H1 (cell line): Measurements from ENCODE around the gene GGT7. TPM values are rescaled to one million over a fixed set of nuclear protein-coding genes. Genes with fewer than 3 reads are reported as not detected.

Experiments used
- CTCF ChIA-PET: fragments of 300-600 bp; sonication (Branson Sonifier 250); formaldehyde crosslinking; loops from one replicate; lab custom pipeline; 2021; ENCODE audit not compliant: partially characterized antibody; lab: Charles Lee
- POLR2A ChIA-PET: fragments of 300-600 bp; sonication (Branson Sonifier 250); formaldehyde crosslinking; loops from one replicate; lab custom pipeline; 2021; ENCODE audit warnings: inconsistent platforms; ENCODE audit not compliant: partially characterized antibody; lab: Charles Lee
- DNase-seq, 2 experiments: peaks; one replicate each; pipeline versions ENCODE4 v3.0.0 to v3.0.0-alpha.2; 2010 to 2022; ENCODE audit warnings: low spot score in 2 of 2, low read depth in 1 of 2, mixed read lengths in 1 of 2
- FAIRE-seq: peaks from 2 replicates; lab custom pipeline; 2011; peaks lifted over from hg19 to GRCh38; lab: Jason Lieb, UNC
- H2AFZ ChIP-seq: 2 replicates; pipeline ENCODE4 v1.8.1; 2012; ENCODE audit warnings: low read length, inconsistent platforms
- H2AK5ac ChIP-seq: 2 replicates; pipeline ENCODE4 v1.6.1; 2013; ENCODE audit warnings: low read depth, low read length
- H2BK120ac ChIP-seq: replicated peaks from 2 replicates; pipeline ENCODE3; 2013; ENCODE audit warnings: low read depth, low read length, inconsistent platforms
- H2BK12ac ChIP-seq: 2 replicates; pipeline ENCODE4 v1.6.1; 2013; ENCODE audit warnings: low read depth, low read length
- H2BK15ac ChIP-seq: 2 replicates; pipeline ENCODE4 v1.6.1; 2013; ENCODE audit warnings: low read length
- H2BK20ac ChIP-seq: 2 replicates; pipeline ENCODE4 v1.6.1; 2013; ENCODE audit warnings: low read length
- H2BK5ac ChIP-seq: 2 replicates; pipeline ENCODE4 v1.6.1; 2013; ENCODE audit warnings: low read depth, low read length
- H3K14ac ChIP-seq: 2 replicates; pipeline ENCODE4 v1.6.1; 2013; ENCODE audit warnings: inconsistent platforms; ENCODE audit not compliant: insufficient read length
- H3K18ac ChIP-seq: 2 replicates; pipeline ENCODE4 v1.6.1; 2013; ENCODE audit warnings: low read length; ENCODE audit errors: extremely low read depth
- H3K23ac ChIP-seq: 2 replicates; pipeline ENCODE4 v1.6.1; 2013; ENCODE audit warnings: inconsistent platforms; ENCODE audit not compliant: insufficient read length
- H3K23me2 ChIP-seq: 2 replicates; pipeline ENCODE4 v1.6.1; 2013; ENCODE audit warnings: low read depth, low read length
- H3K27ac ChIP-seq: 2 replicates; pipeline ENCODE4 v1.6.1; 2011; ENCODE audit warnings: low read depth, low read length, inconsistent platforms
- H3K27me3 ChIP-seq, 4 experiments: replicated peaks in 1 of 4; 1 replicate in 1 of 4; 2 replicates in 3 of 4; pipeline versions ENCODE4 v1.6.1 to v1.8.1; 2011 to 2013; ENCODE audit warnings: low read length in 3 of 4, mild to moderate bottlenecking in 3 of 4, inconsistent platforms in 2 of 4, mixed read lengths in 2 of 4, moderate library complexity in 1 of 4; ENCODE audit not compliant: control insufficient read depth in 3 of 4, insufficient read depth in 3 of 4; ENCODE audit errors: extremely low read depth in 1 of 4
- H3K36me3 ChIP-seq, 4 experiments: 2 replicates each; pipeline versions ENCODE4 v1.6.1 to v1.8.1; 2011 to 2013; ENCODE audit warnings: mild to moderate bottlenecking in 4 of 4, low read length in 3 of 4, moderate library complexity in 2 of 4, control low read depth in 1 of 4, inconsistent platforms in 1 of 4; ENCODE audit not compliant: insufficient read depth in 4 of 4, control insufficient read depth in 2 of 4
- H3K4ac ChIP-seq: replicated peaks from 2 replicates; pipeline ENCODE3; 2013; ENCODE audit warnings: low read length, low read depth, mixed read lengths, inconsistent platforms; ENCODE audit not compliant: insufficient read length
- H3K4me1 ChIP-seq, 4 experiments: replicated peaks in 1 of 4; 1 replicate in 1 of 4; 2 replicates in 3 of 4; pipeline versions ENCODE4 v1.6.1 to v1.8.1; 2011 to 2013; ENCODE audit warnings: low read length in 3 of 4, inconsistent platforms in 2 of 4, mixed read lengths in 1 of 4; ENCODE audit not compliant: insufficient read depth in 4 of 4, control insufficient read depth in 3 of 4
- H3K4me2 ChIP-seq, 2 experiments: 2 replicates each; pipeline versions ENCODE4 v1.6.1 to v1.8.1; 2011 to 2013; ENCODE audit warnings: low read depth in 2 of 2, low read length in 2 of 2, control low read depth in 1 of 2, inconsistent platforms in 1 of 2, mild to moderate bottlenecking in 1 of 2; ENCODE audit not compliant: insufficient read depth in 1 of 2
- H3K4me3 ChIP-seq, 4 experiments: fragments of 200-600, 300-600 bp in 1 of 4; sonication (generic), shearing (Covaris generic), sonication (Bioruptor Twin) in 1 of 4; 2 replicates each; pipeline versions ENCODE4 v1.5.1 to v1.8.1; 2011 to 2016; ENCODE audit warnings: low read length in 4 of 4, low read depth in 3 of 4, control low read depth in 2 of 4, inconsistent platforms in 2 of 4, mild to moderate bottlenecking in 2 of 4, mixed read lengths in 1 of 4, moderate library complexity in 1 of 4; ENCODE audit not compliant: insufficient read depth in 2 of 4; ENCODE audit errors: extremely low read depth in 1 of 4
- H3K56ac ChIP-seq: replicated peaks from 2 replicates; pipeline ENCODE3; 2013; ENCODE audit warnings: low read depth, mild to moderate bottlenecking, mixed read lengths, low read length, inconsistent platforms; ENCODE audit not compliant: insufficient read length
- H3K79me1 ChIP-seq: 2 replicates; pipeline ENCODE4 v1.6.1; 2013; ENCODE audit warnings: low read depth, low read length, control low read depth
- H3K79me2 ChIP-seq, 2 experiments: 2 replicates each; pipeline versions ENCODE4 v1.6.1 to v1.8.1; 2012 to 2013; ENCODE audit warnings: low read length in 2 of 2, mild to moderate bottlenecking in 2 of 2, inconsistent platforms in 1 of 2; ENCODE audit not compliant: insufficient read depth in 2 of 2, control insufficient read depth in 1 of 2
- H3K9ac ChIP-seq, 4 experiments: replicated peaks in 1 of 4; 1 replicate in 1 of 4; 2 replicates in 3 of 4; pipeline versions ENCODE4 v1.6.1 to v1.8.1; 2011 to 2013; ENCODE audit warnings: low read depth in 3 of 4, low read length in 3 of 4, control low read depth in 2 of 4, mild to moderate bottlenecking in 2 of 4, moderate library complexity in 2 of 4, inconsistent platforms in 1 of 4; ENCODE audit errors: extremely low read depth in 1 of 4
- H3K9me3 ChIP-seq, 2 experiments: 2 replicates each; pipeline versions ENCODE4 v1.6.1 to v1.8.1; 2012 to 2013; ENCODE audit warnings: mild to moderate bottlenecking in 2 of 2, moderate library complexity in 2 of 2, control low read depth in 1 of 2, inconsistent platforms in 1 of 2, low read depth in 1 of 2, low read length in 1 of 2, mixed read lengths in 1 of 2; ENCODE audit not compliant: insufficient read depth in 2 of 2
- H4K20me1 ChIP-seq, 2 experiments: replicated peaks in 1 of 2; 2 replicates each; pipeline versions ENCODE3 to v1.8.1; 2011 to 2013; ENCODE audit warnings: inconsistent platforms in 2 of 2, low read length in 2 of 2, mild to moderate bottlenecking in 1 of 2; ENCODE audit not compliant: insufficient read depth in 2 of 2, control insufficient read depth in 1 of 2
- H4K5ac ChIP-seq: 2 replicates; pipeline ENCODE4 v1.6.1; 2013; ENCODE audit warnings: low read length, low read depth, mixed read lengths, inconsistent platforms; ENCODE audit not compliant: insufficient read length
- H4K8ac ChIP-seq: 2 replicates; pipeline ENCODE4 v1.8.0; 2013; ENCODE audit warnings: mild to moderate bottlenecking, moderate library complexity, low read length, inconsistent platforms; ENCODE audit not compliant: insufficient read depth; ENCODE audit errors: extremely low read depth
- H4K91ac ChIP-seq: replicated peaks from 2 replicates; pipeline ENCODE3; 2013; ENCODE audit warnings: low read length, mixed read lengths, inconsistent platforms; ENCODE audit not compliant: insufficient read length
- BRCA1 ChIP-seq: IDR thresholded peaks from 2 replicates; pipeline ENCODE4 v1.6.1; 2012; ENCODE audit warnings: low read depth, low read length, improper control_type of control experiment
- CHD2 ChIP-seq: IDR thresholded peaks from 2 replicates; pipeline ENCODE4 v1.6.1; 2012; ENCODE audit warnings: low read length, improper control_type of control experiment
- EGR1 ChIP-seq: IDR thresholded peaks from 2 replicates; pipeline ENCODE4 v1.6.1; 2011; ENCODE audit warnings: low read depth, low read length, borderline replicate concordance
- FOSL1 ChIP-seq: IDR thresholded peaks from 2 replicates; pipeline ENCODE4 v1.6.1; 2011; ENCODE audit warnings: mild to moderate bottlenecking, low read depth, low read length, moderate library complexity; ENCODE audit not compliant: insufficient read depth
- GTF2F1 ChIP-seq: IDR thresholded peaks from 2 replicates; pipeline ENCODE4 v1.6.1; 2012; ENCODE audit warnings: low read depth, low read length, improper control_type of control experiment, borderline replicate concordance
- JUND ChIP-seq: IDR thresholded peaks from 2 replicates; pipeline ENCODE4 v1.6.1; 2011; ENCODE audit warnings: mild to moderate bottlenecking, improper control_type of control experiment, low read length
- POLR2A ChIP-seq, 2 experiments: IDR thresholded peaks; 1 replicate in 1 of 2; 2 replicates in 1 of 2; pipeline ENCODE4 v1.6.1; 2011; ENCODE audit warnings: low read depth in 2 of 2, low read length in 2 of 2, mild to moderate bottlenecking in 2 of 2; ENCODE audit errors: control extremely low read depth in 1 of 2
- RAD21 ChIP-seq, 2 experiments: IDR thresholded peaks in 1 of 2; conservative IDR thresholded peaks in 1 of 2; 2 replicates each; pipeline ENCODE4 v1.6.1; 2011; ENCODE audit warnings: low read depth in 2 of 2, low read length in 2 of 2, improper control_type of control experiment in 1 of 2, inconsistent platforms in 1 of 2, mild to moderate bottlenecking in 1 of 2, moderate library complexity in 1 of 2
- RXRA ChIP-seq: IDR thresholded peaks from 2 replicates; pipeline ENCODE4 v1.6.1; 2011; ENCODE audit warnings: low read depth, mild to moderate bottlenecking, low read length, moderate library complexity; ENCODE audit not compliant: insufficient read depth
- SIN3A ChIP-seq, 2 experiments: IDR thresholded peaks in 1 of 2; conservative IDR thresholded peaks in 1 of 2; 2 replicates each; pipeline ENCODE4 v1.6.1; 2011 to 2012; ENCODE audit warnings: low read length in 2 of 2, improper control_type of control experiment in 1 of 2, low read depth in 1 of 2, mild to moderate bottlenecking in 1 of 2
- TBP ChIP-seq: IDR thresholded peaks from 2 replicates; pipeline ENCODE4 v1.6.1; 2011; ENCODE audit warnings: low read depth, low read length, improper control_type of control experiment
- TEAD4 ChIP-seq: IDR thresholded peaks from 2 replicates; pipeline ENCODE4 v1.6.1; 2012; ENCODE audit warnings: low read depth, low read length, inconsistent platforms, mixed read lengths
- whole genome bisulfite sequencing, 2 experiments: shearing (Covaris generic) in 1 of 2; methylation state at CpG; one replicate each; pipeline versions ENCODE4 v1.1.6 to v1.1.7; 2013 to 2015; ENCODE audit warnings: low lambda C conversion rate in 2 of 2, mixed read lengths in 2 of 2, inconsistent platforms in 1 of 2, low coverage in 1 of 2, missing lambda C conversion rate in 1 of 2; ENCODE audit not compliant: insufficient replicate concordance in 2 of 2, insufficient coverage in 1 of 2, insufficient read length in 1 of 2; ENCODE audit errors: extremely low coverage in 1 of 2, missing lambda C conversion rate in 1 of 2; 5-methylcytosine and 5-hydroxymethylcytosine counted together
- polyA plus RNA-seq, 7 experiments: library from polyadenylated mRNA; depleted of rRNA in 3 of 7; stranded (reverse) in 5 of 7; unstranded in 2 of 7; fragments of >200 nt in 5 of 7; fragments of 200-250 nt in 2 of 7; gene quantifications; 1 replicate in 5 of 7; 2 replicates in 1 of 7; 4 replicates in 1 of 7; pipeline versions ENCODE4 v1.2.1 to v1.2.3, GENCODE V29; 2011 to 2013; ENCODE audit warnings: missing spikeins in 2 of 7, mixed read lengths in 2 of 7
- total RNA-seq: library from RNA; stranded (reverse); fragmentation: NEBNext Ultra II Directional; extraction: Animal tissue kit (Norgen Biotek cat#: 25700); gene quantifications from 2 replicates; pipeline ENCODE4 v1.2.1, GENCODE V29; 2021
- TF ChIP-seq, protein P1 (sequence below): IDR thresholded peaks from 2 replicates; pipeline ENCODE4 v1.6.1; 2011; ENCODE audit warnings: low read length, improper control_type of control experiment

Gene GGT7
- total and polyA plus RNA-seq, 2 of the 8 experiments (the other 6 are each of a cell fraction or from before 2014, with no cell fraction given), result 20.2 to 25.5 TPM

DNA sequence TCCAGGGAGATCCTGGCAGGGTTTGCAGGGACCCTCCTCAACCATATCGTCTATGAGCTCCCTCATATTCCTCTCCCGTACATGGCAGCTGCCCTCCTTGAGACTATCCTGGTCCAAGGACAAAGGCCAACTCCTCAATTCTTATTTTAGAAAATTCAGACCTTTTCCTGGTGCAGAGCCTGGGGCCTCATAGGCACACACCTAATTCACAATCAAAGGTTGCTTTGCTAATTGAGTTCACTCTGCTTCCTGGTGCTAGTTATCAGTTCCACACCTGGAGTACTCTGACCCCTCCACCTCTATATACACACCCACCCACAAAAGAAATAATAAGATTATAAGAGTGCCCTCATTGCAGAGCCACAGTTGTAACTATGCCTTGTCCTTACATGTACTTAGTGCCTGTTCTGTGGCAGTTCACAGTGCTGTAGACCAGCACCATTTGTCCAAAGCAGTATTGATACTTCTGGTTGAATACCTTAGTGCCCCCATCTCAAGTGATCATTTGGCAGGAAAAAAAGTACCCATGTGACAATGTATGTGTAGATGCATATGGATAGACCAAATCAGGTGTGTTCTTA lies 44.2 kb upstream of the GGT7 start:
- Histone ChIP-seq H3K23ac (no peak overlapping the region), H3K56ac (no peak overlapping the region), H4K20me1 (peaks cover 0 to 2% of the 10 kb centered on the region in 2 experiments), H2BK5ac (no peak overlapping the region), H3K4me3 (no peak overlapping the region), H3K14ac (no peak overlapping the region), H3K4ac (no peak overlapping the region), H3K27me3 (no peaks in the 10 kb centered on the region), H2AFZ (no peak overlapping the region), H3K4me2 (no peak overlapping the region), H3K27ac (no peak overlapping the region), H3K79me2 (no peaks in the 10 kb centered on the region), H4K91ac (no peak overlapping the region), H3K4me1 (no peaks in the 10 kb centered on the region), H2AK5ac (no peak overlapping the region), H3K23me2 (no peaks in the 10 kb centered on the region; the same call in 1 of the 2 replicates), H3K18ac (no peak overlapping the region), H2BK15ac (no peak overlapping the region), H4K5ac (no peak overlapping the region), H2BK12ac (no peak overlapping the region), H4K8ac (no peak overlapping the region), H3K9me3 (no peaks in the 10 kb centered on the region), H2BK20ac (no peak overlapping the region), H3K9ac (no peak overlapping the region), H2BK120ac (no peak overlapping the region), H3K36me3 (no peaks in the 10 kb centered on the region; a peak in 1 of 8 replicates), H3K79me1 (no peaks in the 10 kb centered on the region; the same call in 1 of the 2 replicates)
- FAIRE-seq (no peak), DNase-seq (no peak)
- CTCF ChIA-PET, result interaction anchor here (1.3 kb wide), 1 partner anchor 82 kb away, joined by 4 read pairs; no protein-coding TSS in a partner anchor
- POLR2A ChIA-PET, result interaction anchor here (1.2 kb wide), 1 partner anchor 10 kb away, joined by 3 read pairs; no protein-coding TSS in a partner anchor
- 90% methylated on average over 2 of the region's 2 CpGs; no CpG with 5 or more reads in 1 of the 2 experiments for WGBS, 2 experiments
- no peak for TF ChIP-seq FOSL1
- TF ChIP-seq RXRA, result no peak
- no peak for TF ChIP-seq RAD21 (IDR thresholded peaks at IDR 0.05 in 1 of 2, conservative IDR thresholded peaks at IDR 0.05 in 1 of 2; ENCODE audit: low read depth in 2 of 2, low read length in 2 of 2)
- no peak for TF ChIP-seq TEAD4
- TF ChIP-seq CHD2, result no peak
- TF ChIP-seq TBP, result no peak
- TF ChIP-seq JUND, result no peak
- TF ChIP-seq POLR2A (IDR thresholded peaks at IDR 0.05; ENCODE audit: control extremely low read depth in 1 of 2, low read depth in 2 of 2, low read length in 2 of 2), result no peak
- TF ChIP-seq EGR1, result no peak
- TF ChIP-seq BRCA1, result no peak
- TF ChIP-seq, protein P1, sequence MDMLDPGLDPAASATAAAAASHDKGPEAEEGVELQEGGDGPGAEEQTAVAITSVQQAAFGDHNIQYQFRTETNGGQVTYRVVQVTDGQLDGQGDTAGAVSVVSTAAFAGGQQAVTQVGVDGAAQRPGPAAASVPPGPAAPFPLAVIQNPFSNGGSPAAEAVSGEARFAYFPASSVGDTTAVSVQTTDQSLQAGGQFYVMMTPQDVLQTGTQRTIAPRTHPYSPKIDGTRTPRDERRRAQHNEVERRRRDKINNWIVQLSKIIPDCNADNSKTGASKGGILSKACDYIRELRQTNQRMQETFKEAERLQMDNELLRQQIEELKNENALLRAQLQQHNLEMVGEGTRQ, result no peak
- no peak for TF ChIP-seq GTF2F1
- TF ChIP-seq SIN3A (conservative IDR thresholded peaks at IDR 0.05 in 1 of 2, IDR thresholded peaks at IDR 0.05 in 1 of 2; ENCODE audit: low read depth in 1 of 2, low read length in 2 of 2), result no peak
